Mesenchymal stem cell (in vitro differentiated cells and primary cell): ENCODE measurements around the gene UNC80.

Source experiments
- DNase-seq: peaks from one replicate; pipeline ENCODE4 v3.0.0-alpha.2; 2013
- H2AFZ ChIP-seq: one replicate; pipeline ENCODE4 v1.6.1; 2013; ENCODE audit warnings: low read depth, mild to moderate bottlenecking, control low read depth, inconsistent platforms, low read length, moderate library complexity
- H2AK5ac ChIP-seq: 2 replicates; pipeline ENCODE4 v1.6.1; 2013; ENCODE audit warnings: low read length, moderate library complexity, mild to moderate bottlenecking, inconsistent platforms; ENCODE audit not compliant: severe bottlenecking
- H2BK120ac ChIP-seq: one replicate; pipeline ENCODE4 v1.6.1; 2013; ENCODE audit warnings: low read depth, mild to moderate bottlenecking, inconsistent platforms, low read length, moderate library complexity
- H2BK12ac ChIP-seq, 2 experiments: one replicate each; pipeline ENCODE4 v1.6.1; 2013; ENCODE audit warnings: inconsistent platforms in 2 of 2, low read length in 2 of 2, mild to moderate bottlenecking in 2 of 2, moderate library complexity in 2 of 2, control low read depth in 1 of 2
- H2BK15ac ChIP-seq: one replicate; pipeline ENCODE4 v1.6.1; 2013; ENCODE audit warnings: mild to moderate bottlenecking, low read depth, inconsistent platforms; ENCODE audit not compliant: poor library complexity, severe bottlenecking
- H2BK5ac ChIP-seq: 2 replicates; pipeline ENCODE4 v1.6.1; 2013; ENCODE audit warnings: low read depth, mild to moderate bottlenecking, low read length, control low read depth, inconsistent platforms; ENCODE audit not compliant: poor library complexity, severe bottlenecking
- H3K14ac ChIP-seq, 2 experiments: one replicate each; pipeline ENCODE4 v1.6.1; 2013; ENCODE audit warnings: inconsistent platforms in 2 of 2, low read length in 2 of 2, control low read depth in 1 of 2, mild to moderate bottlenecking in 1 of 2, moderate library complexity in 1 of 2
- H3K18ac ChIP-seq, 2 experiments: one replicate each; pipeline ENCODE4 v1.6.1; 2013; ENCODE audit warnings: inconsistent platforms in 2 of 2, low read length in 2 of 2, control low read depth in 1 of 2, low read depth in 1 of 2, mild to moderate bottlenecking in 1 of 2
- H3K23ac ChIP-seq, 2 experiments: one replicate each; pipeline ENCODE4 v1.6.1; 2013; ENCODE audit warnings: inconsistent platforms in 2 of 2, low read length in 2 of 2, mild to moderate bottlenecking in 2 of 2, moderate library complexity in 2 of 2, control low read depth in 1 of 2
- H3K27ac ChIP-seq: 2 replicates; pipeline ENCODE4 v1.5.1; 2013; ENCODE audit warnings: mild to moderate bottlenecking, moderate library complexity, low read length, control low read depth, inconsistent platforms; ENCODE audit not compliant: poor library complexity, severe bottlenecking
- H3K27me3 ChIP-seq, 2 experiments: 2 replicates each; pipeline versions ENCODE4 v1.6.1 to v1.7.0; 2013; ENCODE audit warnings: low read length in 2 of 2, mild to moderate bottlenecking in 2 of 2, moderate library complexity in 2 of 2, control low read depth in 1 of 2, inconsistent platforms in 1 of 2; ENCODE audit not compliant: control insufficient read depth in 1 of 2, insufficient read depth in 1 of 2
- H3K36me3 ChIP-seq, 2 experiments: 2 replicates each; pipeline versions ENCODE4 v1.6.1 to v1.7.0; 2013; ENCODE audit warnings: low read length in 2 of 2, control low read depth in 1 of 2, inconsistent platforms in 1 of 2, low read depth in 1 of 2, mild to moderate bottlenecking in 1 of 2; ENCODE audit not compliant: insufficient read depth in 2 of 2, control insufficient read depth in 1 of 2
- H3K4ac ChIP-seq, 2 experiments: one replicate each; pipeline ENCODE4 v1.6.1; 2013; ENCODE audit warnings: inconsistent platforms in 2 of 2, low read length in 2 of 2, mild to moderate bottlenecking in 2 of 2, moderate library complexity in 2 of 2, control low read depth in 1 of 2, low read depth in 1 of 2
- H3K4me1 ChIP-seq: 2 replicates; pipeline ENCODE4 v1.6.1; 2013; ENCODE audit warnings: low read depth, low read length, control low read depth; ENCODE audit not compliant: control insufficient read depth, insufficient read depth
- H3K4me2 ChIP-seq: 2 replicates; pipeline ENCODE4 v1.6.1; 2013; ENCODE audit warnings: low read length, mild to moderate bottlenecking, inconsistent platforms; ENCODE audit not compliant: poor library complexity, severe bottlenecking
- H3K4me3 ChIP-seq, 2 experiments: 2 replicates each; pipeline versions ENCODE4 v1.5.1 to v1.7.0; 2013; ENCODE audit warnings: low read length in 2 of 2, mild to moderate bottlenecking in 2 of 2, control low read depth in 1 of 2, low read depth in 1 of 2; ENCODE audit not compliant: insufficient read depth in 1 of 2
- H3K79me1 ChIP-seq: replicated peaks from 2 replicates; pipeline ENCODE4 v1.6.1; 2013; ENCODE audit warnings: mild to moderate bottlenecking, control low read depth, low read length, inconsistent platforms; ENCODE audit not compliant: poor library complexity, severe bottlenecking
- H3K9ac ChIP-seq: 2 replicates; pipeline ENCODE4 v1.7.0; 2013; ENCODE audit warnings: mild to moderate bottlenecking, low read length, moderate library complexity
- H3K9me3 ChIP-seq: 2 replicates; pipeline ENCODE4 v1.7.0; 2013; ENCODE audit warnings: mild to moderate bottlenecking, low read length; ENCODE audit not compliant: control insufficient read depth
- H4K8ac ChIP-seq: one replicate; pipeline ENCODE4 v1.6.1; 2013; ENCODE audit warnings: inconsistent platforms, mild to moderate bottlenecking, low read length, moderate library complexity
- H4K91ac ChIP-seq: one replicate; pipeline ENCODE4 v1.6.1; 2013; ENCODE audit warnings: mild to moderate bottlenecking, low read length, inconsistent platforms
- WGBS: methylation state at CpG from one replicate; pipeline ENCODE4 v1.1.7; 2013; ENCODE audit warnings: mixed read lengths; 5-methylcytosine and 5-hydroxymethylcytosine counted together

The UNC80 gene

DNA sequence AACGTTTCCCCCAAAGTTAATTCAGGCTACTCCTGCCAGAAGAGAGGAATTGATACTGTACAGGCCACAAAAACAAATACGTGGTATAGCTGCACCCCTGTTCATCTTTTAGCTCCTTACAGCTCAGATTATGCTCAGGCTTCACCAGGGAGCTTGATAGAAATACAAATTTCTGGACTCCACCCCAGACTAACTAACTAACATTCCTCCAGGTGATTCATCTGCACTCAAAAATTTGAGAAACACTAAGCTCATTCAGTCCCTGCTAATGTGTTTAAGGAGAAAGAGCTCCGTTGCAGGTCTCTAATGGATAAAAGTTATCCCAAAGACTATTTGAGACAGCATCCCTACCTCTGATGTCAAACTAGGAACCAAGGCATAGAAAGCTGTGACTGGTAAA lies 36.8 kb upstream of the UNC80 start:
- Histone ChIP-seq H3K4me3 (no peak overlapping the region), H2BK120ac (no peak overlapping the region), H3K9ac (no peak overlapping the region), H2AK5ac (no peak overlapping the region), H3K79me1 (no peaks in the 10 kb centered on the region), H3K14ac (no peak overlapping the region), H2BK15ac (no peak overlapping the region), H3K4me1 (no peaks in the 10 kb centered on the region), H3K36me3 (no peaks in the 10 kb centered on the region), H3K23ac (no peak overlapping the region), H4K91ac (no peak overlapping the region), H3K4me2 (no peak overlapping the region), H3K18ac (no peak overlapping the region), H2AFZ (no peak overlapping the region), H3K9me3 (no peaks in the 10 kb centered on the region), H3K4ac (no peak overlapping the region), H2BK12ac (no peak overlapping the region), H4K8ac (no peak overlapping the region), H3K27ac (no peak overlapping the region), H2BK5ac (no peak overlapping the region), H3K27me3 (no peaks in the 10 kb centered on the region)
- WGBS, result 53% methylated on average over 3 of the region's 3 CpGs
- no peak for DNase-seq

DNA sequence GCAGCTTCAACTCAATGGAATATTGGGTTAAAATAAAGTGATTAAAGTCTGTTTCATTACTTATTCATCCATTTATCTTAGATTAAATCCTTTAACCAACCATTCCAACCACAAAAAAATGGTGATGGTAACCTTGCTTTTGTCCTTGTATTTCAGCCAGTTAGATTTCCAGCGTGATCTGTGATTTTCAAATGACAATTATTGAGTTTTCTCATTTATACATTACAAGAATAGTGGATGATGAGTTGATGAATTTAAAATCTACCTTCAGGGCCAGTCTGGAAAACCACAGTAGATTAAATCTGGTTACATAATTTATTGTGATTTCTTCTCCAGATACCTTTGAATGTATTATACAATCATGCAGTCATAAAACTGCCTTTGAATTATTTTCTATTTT lies 29.7 kb upstream of the UNC80 start:
- H2AFZ ChIP-seq, result no peak overlapping the region
- H4K8ac ChIP-seq, result no peak overlapping the region
- no CpG with 5 or more reads among the region's 1 CpG for WGBS
- no peak overlapping the region for H3K9ac ChIP-seq
- H3K4me2 ChIP-seq, result no peak overlapping the region
- no peaks in the 10 kb centered on the region for H3K4me1 ChIP-seq
- H3K23ac ChIP-seq, result no peak overlapping the region
- H2BK15ac ChIP-seq, result no peak overlapping the region
- no peaks in the 10 kb centered on the region for H3K36me3 ChIP-seq
- no peak overlapping the region for H3K27ac ChIP-seq
- no peaks in the 10 kb centered on the region for H3K79me1 ChIP-seq
- DNase-seq, result no peak
- H2BK12ac ChIP-seq, result no peak overlapping the region
- H4K91ac ChIP-seq, result no peak overlapping the region
- no peak overlapping the region for H2BK5ac ChIP-seq
- H2AK5ac ChIP-seq, result no peak overlapping the region
- peaks cover 4% of the 10 kb centered on the region for H3K9me3 ChIP-seq
- H3K18ac ChIP-seq, result no peak overlapping the region
- no peaks in the 10 kb centered on the region for H3K27me3 ChIP-seq
- H3K4ac ChIP-seq, result no peak overlapping the region
- no peak overlapping the region for H3K4me3 ChIP-seq
- H3K14ac ChIP-seq, result no peak overlapping the region
- no peak overlapping the region for H2BK120ac ChIP-seq

DNA sequence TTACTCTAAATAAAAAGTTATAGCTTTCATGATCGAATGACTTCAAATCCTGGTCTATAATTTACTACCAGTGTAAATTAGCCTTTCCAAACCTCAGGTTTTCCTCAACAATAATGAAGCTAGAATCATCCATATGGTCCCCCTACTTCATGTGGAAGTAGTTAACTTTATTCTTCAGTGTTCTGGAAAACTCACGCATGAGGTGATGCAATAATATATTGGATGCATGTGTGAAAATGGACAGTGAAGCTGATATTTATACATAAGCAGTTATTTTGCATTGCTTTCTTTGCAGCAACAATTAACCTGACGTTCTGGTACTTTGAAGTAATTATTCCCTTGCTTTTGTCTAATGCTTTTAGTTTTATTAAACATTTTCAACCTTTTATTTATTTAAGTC lies 18.6 kb upstream of the UNC80 start:
- no peak overlapping the region for H2AFZ ChIP-seq
- H3K14ac ChIP-seq, result no peak overlapping the region
- no peak overlapping the region for H2BK15ac ChIP-seq
- H3K4me2 ChIP-seq, result no peak overlapping the region
- H3K4me3 ChIP-seq, result no peak overlapping the region
- H4K91ac ChIP-seq, result no peak overlapping the region
- no CpG with 5 or more reads among the region's 3 CpGs for WGBS
- H3K27ac ChIP-seq, result no peak overlapping the region
- no peak overlapping the region for H2BK12ac ChIP-seq
- no peak overlapping the region for H3K9ac ChIP-seq
- no peaks in the 10 kb centered on the region for H3K9me3 ChIP-seq
- H3K27me3 ChIP-seq, result no peaks in the 10 kb centered on the region
- H3K4me1 ChIP-seq, result no peaks in the 10 kb centered on the region
- DNase-seq, result no peak
- no peak overlapping the region for H2BK5ac ChIP-seq
- H2AK5ac ChIP-seq, result no peak overlapping the region
- H3K18ac ChIP-seq, result no peak overlapping the region
- H3K36me3 ChIP-seq, result no peaks in the 10 kb centered on the region
- no peak overlapping the region for H3K4ac ChIP-seq
- H4K8ac ChIP-seq, result no peak overlapping the region
- H3K79me1 ChIP-seq, result no peaks in the 10 kb centered on the region
- H3K23ac ChIP-seq, result no peak overlapping the region
- H2BK120ac ChIP-seq, result no peak overlapping the region

DNA sequence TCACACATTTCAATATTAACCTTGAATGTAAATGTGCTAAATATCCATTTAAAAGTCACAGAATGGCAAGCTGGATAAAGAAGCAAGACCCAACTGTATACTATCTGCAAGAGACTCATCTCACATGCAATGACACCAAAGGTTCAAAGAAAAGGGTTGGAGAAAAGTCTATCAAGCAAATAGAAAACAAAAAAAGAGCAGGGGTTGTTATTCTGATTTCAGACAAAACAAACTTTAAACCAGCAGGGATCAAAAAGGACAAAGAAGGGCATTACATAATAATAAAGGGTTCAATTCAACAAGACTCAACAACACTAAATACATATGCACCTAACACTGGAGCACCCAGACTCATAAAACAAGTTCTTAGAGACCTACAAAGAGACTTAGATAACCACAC lies 14.5 kb upstream of the UNC80 start:
- no peak overlapping the region for H2BK5ac ChIP-seq
- H3K4ac ChIP-seq, result no peak overlapping the region
- no peak overlapping the region for H3K23ac ChIP-seq
- no peaks in the 10 kb centered on the region for H3K79me1 ChIP-seq
- H2BK12ac ChIP-seq, result no peak overlapping the region
- H3K27me3 ChIP-seq, result no peaks in the 10 kb centered on the region
- no peak for DNase-seq
- H3K4me1 ChIP-seq, result no peaks in the 10 kb centered on the region
- H3K4me3 ChIP-seq, result no peak overlapping the region
- H3K14ac ChIP-seq, result no peak overlapping the region
- no peak overlapping the region for H3K9ac ChIP-seq
- no peak overlapping the region for H2AFZ ChIP-seq
- no peak overlapping the region for H4K91ac ChIP-seq
- no peak overlapping the region for H2AK5ac ChIP-seq
- H3K18ac ChIP-seq, result no peak overlapping the region
- H3K27ac ChIP-seq, result no peak overlapping the region
- H2BK15ac ChIP-seq, result no peak overlapping the region
- H3K36me3 ChIP-seq, result no peaks in the 10 kb centered on the region
- H3K9me3 ChIP-seq, result no peaks in the 10 kb centered on the region
- no peak overlapping the region for H2BK120ac ChIP-seq
- H4K8ac ChIP-seq, result no peak overlapping the region
- no peak overlapping the region for H3K4me2 ChIP-seq
